Testis (tissue), 3 donors: ENCODE data around the gene CCDC200. TPM values are rescaled to one million over a fixed set of nuclear protein-coding genes. Genes with fewer than 3 reads are reported as not detected.

ENCODE experiments used
- DNase-seq: peaks from one replicate; pipeline ENCODE4 v3.0.0-alpha.2; 2019
- H3K27ac ChIP-seq, 2 donors: fragments of 200-600 bp; sonication (generic); one replicate each; pipeline ENCODE4 v1.5.1; 2019
- H3K27me3 ChIP-seq: fragments of 200-600 bp; sonication (generic); one replicate; pipeline ENCODE4 v1.5.1; 2019
- H3K36me3 ChIP-seq: fragments of 200-600 bp; sonication (generic); one replicate; pipeline ENCODE4 v1.5.1; 2017; ENCODE audit warnings: low read depth; ENCODE audit errors: missing control alignments
- H3K4me1 ChIP-seq: fragments of 200-600 bp; sonication (generic); one replicate; pipeline ENCODE4 v1.5.1; 2019
- H3K4me3 ChIP-seq, 2 donors: fragments of 200-600 bp; sonication (generic); one replicate each; pipeline ENCODE4 v1.5.1; 2017 to 2019
- H3K9me3 ChIP-seq: fragments of 200-600 bp; sonication (generic); one replicate; pipeline ENCODE4 v1.5.1; 2017
- POLR2A ChIP-seq: fragments of 450-650 bp; IDR thresholded peaks from one replicate; pipeline ENCODE4 v1.6.1; 2017; ENCODE audit warnings: antibody characterized with exemption, mild to moderate bottlenecking, moderate library complexity
- WGBS, 2 donors: methylation state at CpG; one replicate each; pipeline ENCODE4 v1.1.5; 2018; 5-methylcytosine and 5-hydroxymethylcytosine counted together
- intact Hi-C: fragments of 100-400 bp; cut with DNase I; formaldehyde crosslinking; loops from one replicate; pipeline ENCODE4 v1.15.1; 2023; ENCODE audit warnings: low total_unique reads
- polyA plus RNA-seq: library from polyadenylated mRNA; stranded (reverse); fragments of 350-450 nt; fragmentation: Illumina TruSeq; extraction: RNeasy Lipid Tissue Mini Kit (QIAGEN cat#74804); gene quantifications from one replicate; pipeline ENCODE4 v1.2.3, GENCODE V29; 2014; ENCODE audit warnings: low read depth, low replicate concordance; ENCODE audit not compliant: insufficient read depth
- small RNA-seq, 2 donors: library from RNA; depleted of rRNA; stranded (forward); fragments of <200 nt; gene quantifications; one replicate each; pipeline ENCODE3, GENCODE V24; 2016
- total RNA-seq, 2 donors: library from RNA; depleted of rRNA; stranded (reverse); fragments of >200 nt; gene quantifications; one replicate each; pipeline ENCODE4 v1.2.3, GENCODE V29; 2016
- TF ChIP-seq, protein P1 (sequence below), 3 experiments: fragments of 450-650 bp in 2 of 3; fragments of 200-600 bp in 1 of 3; sonication (generic) in 1 of 3; IDR thresholded peaks; one replicate each; pipeline ENCODE4 v1.5.1; 2016 to 2019; ENCODE audit warnings: antibody characterized with exemption in 3 of 3, mild to moderate bottlenecking in 2 of 3, moderate library complexity in 1 of 3

The CCDC200 gene
- total and polyA plus RNA-seq, 3 donors from 2014 or later: 22.6 to 147 (median 91.1) TPM

DNA sequence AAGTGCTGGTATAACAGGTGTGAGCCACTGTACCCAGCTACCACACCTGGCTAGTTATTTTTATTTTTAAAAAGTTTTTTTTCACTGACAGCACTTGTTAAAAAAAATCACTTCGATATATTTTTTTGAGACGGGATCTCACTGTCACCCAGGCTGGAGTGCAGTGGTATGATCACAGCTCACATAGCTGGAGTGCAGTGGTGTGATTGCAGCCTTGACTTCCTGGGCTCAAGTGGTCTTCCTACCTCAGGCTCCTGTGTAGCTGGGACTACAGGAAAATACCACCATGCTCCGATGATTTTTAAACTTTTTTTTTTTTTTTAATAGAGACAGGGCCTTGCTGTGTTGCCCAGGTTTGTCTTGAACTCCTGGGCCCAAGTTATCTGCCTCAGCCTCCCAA, 44.5 kb downstream of the CCDC200 start:
- no peak overlapping the region for H3K4me3 ChIP-seq
- 83 to 92% methylated on average over 3 of the region's 3 CpGs for WGBS, 2 donors
- no peak for TF ChIP-seq POLR2A
- TF ChIP-seq, protein P1, sequence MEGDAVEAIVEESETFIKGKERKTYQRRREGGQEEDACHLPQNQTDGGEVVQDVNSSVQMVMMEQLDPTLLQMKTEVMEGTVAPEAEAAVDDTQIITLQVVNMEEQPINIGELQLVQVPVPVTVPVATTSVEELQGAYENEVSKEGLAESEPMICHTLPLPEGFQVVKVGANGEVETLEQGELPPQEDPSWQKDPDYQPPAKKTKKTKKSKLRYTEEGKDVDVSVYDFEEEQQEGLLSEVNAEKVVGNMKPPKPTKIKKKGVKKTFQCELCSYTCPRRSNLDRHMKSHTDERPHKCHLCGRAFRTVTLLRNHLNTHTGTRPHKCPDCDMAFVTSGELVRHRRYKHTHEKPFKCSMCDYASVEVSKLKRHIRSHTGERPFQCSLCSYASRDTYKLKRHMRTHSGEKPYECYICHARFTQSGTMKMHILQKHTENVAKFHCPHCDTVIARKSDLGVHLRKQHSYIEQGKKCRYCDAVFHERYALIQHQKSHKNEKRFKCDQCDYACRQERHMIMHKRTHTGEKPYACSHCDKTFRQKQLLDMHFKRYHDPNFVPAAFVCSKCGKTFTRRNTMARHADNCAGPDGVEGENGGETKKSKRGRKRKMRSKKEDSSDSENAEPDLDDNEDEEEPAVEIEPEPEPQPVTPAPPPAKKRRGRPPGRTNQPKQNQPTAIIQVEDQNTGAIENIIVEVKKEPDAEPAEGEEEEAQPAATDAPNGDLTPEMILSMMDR (IDR thresholded peaks at IDR 0.05): no peak
- H3K36me3 ChIP-seq: no peaks in the 10 kb centered on the region
- intact Hi-C loops: no loop called here
- H3K9me3 ChIP-seq: no peaks in the 10 kb centered on the region
- no peaks in the 10 kb centered on the region for H3K4me1 ChIP-seq
- H3K27ac ChIP-seq: no peak overlapping the region
- no peaks in the 10 kb centered on the region for H3K27me3 ChIP-seq
- no peak for DNase-seq

DNA sequence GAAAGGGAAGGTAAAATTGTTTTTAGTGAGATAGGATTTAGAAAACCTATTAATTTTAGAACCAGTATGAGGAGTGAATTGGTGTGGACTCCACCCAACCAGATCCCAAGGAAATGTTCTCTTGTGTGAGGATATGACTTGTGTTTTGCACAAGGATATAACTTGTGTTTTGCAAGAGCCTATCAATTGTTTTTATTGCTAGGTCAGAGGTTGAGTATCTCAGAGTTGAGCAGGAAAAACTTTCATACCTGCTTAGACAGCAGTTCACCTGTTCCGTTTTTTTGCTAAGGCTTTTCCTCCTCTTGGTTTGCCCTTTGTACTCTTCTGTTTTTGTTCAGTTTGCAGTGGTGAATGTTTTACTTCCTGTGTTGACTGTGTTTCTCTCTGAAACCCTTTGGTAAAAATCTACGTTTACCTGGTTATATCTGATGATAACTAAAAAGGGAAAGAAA, 52.3 kb downstream of the CCDC200 start:
- no peaks in the 10 kb centered on the region for H3K27me3 ChIP-seq
- WGBS, 2 donors: 67 to 80% methylated on average over 2 of the region's 2 CpGs
- intact Hi-C loops: no loop called here
- TF ChIP-seq, protein P1 (IDR thresholded peaks at IDR 0.05): no peak
- no peak for TF ChIP-seq POLR2A
- H3K4me3 ChIP-seq: no peak overlapping the region
- H3K4me1 ChIP-seq: peaks cover 30% of the 10 kb centered on the region
- no peak overlapping the region for H3K27ac ChIP-seq
- H3K9me3 ChIP-seq: no peaks in the 10 kb centered on the region
- H3K36me3 ChIP-seq: no peaks in the 10 kb centered on the region
- no peak for DNase-seq

DNA sequence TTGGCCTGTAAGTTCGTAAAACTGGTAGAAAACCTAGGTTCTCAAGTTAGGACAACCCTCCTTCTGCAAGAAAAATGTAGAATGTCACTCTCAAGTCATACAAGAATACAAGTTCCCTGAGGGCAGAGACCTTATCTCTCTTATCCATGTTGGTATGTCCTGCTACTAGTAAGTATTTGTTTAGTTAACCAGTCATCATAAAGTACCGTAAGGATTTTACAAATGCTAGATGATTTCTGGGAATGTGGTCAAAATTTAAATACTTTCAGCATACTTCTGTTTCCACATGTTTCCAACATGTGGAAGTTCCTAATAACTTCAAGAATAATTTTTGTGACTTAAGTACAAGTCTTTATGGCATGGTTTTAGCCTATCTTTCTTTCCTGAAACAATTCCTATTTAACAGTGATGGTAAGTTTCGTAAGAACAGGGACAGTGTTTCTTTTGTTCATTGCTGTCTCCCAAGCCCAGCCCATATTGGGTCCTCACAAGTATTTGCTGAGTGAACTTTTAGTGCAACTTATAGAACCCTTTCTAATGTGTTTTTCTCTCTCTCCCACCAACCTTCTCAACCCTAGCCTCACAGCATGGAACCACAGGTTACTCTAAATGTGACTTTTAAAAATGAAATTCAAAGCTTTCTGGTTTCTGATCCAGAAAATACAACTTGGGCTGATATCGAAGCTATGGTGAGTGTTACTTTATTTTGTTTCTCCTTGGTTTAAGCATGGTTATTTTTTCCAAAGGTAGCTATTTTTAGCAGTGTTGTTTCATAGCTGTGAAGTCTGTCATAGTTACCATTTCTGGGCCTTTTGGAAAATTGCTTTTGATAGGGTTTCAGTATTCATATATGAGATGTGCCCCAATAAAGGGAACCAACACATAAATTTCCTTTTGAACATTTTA, 53.0 kb downstream of the CCDC200 start:
- WGBS, 2 donors: 52 to 58% methylated on average over 4 of the region's 4 CpGs
- Histone ChIP-seq H3K9me3 (no peaks in the 10 kb centered on the region), H3K27me3 (no peaks in the 10 kb centered on the region), H3K4me1 (peaks cover 30% of the 10 kb centered on the region), H3K4me3 (no peak overlapping the region), H3K27ac (peak overlapping the region in 1 of 2 donors; percentile 31), H3K36me3 (no peaks in the 10 kb centered on the region)
- TF ChIP-seq POLR2A: no peak
- TF ChIP-seq, protein P1 (IDR thresholded peaks at IDR 0.05): no peak
- DNase-seq: no peak
- intact Hi-C loops: no loop called here

DNA sequence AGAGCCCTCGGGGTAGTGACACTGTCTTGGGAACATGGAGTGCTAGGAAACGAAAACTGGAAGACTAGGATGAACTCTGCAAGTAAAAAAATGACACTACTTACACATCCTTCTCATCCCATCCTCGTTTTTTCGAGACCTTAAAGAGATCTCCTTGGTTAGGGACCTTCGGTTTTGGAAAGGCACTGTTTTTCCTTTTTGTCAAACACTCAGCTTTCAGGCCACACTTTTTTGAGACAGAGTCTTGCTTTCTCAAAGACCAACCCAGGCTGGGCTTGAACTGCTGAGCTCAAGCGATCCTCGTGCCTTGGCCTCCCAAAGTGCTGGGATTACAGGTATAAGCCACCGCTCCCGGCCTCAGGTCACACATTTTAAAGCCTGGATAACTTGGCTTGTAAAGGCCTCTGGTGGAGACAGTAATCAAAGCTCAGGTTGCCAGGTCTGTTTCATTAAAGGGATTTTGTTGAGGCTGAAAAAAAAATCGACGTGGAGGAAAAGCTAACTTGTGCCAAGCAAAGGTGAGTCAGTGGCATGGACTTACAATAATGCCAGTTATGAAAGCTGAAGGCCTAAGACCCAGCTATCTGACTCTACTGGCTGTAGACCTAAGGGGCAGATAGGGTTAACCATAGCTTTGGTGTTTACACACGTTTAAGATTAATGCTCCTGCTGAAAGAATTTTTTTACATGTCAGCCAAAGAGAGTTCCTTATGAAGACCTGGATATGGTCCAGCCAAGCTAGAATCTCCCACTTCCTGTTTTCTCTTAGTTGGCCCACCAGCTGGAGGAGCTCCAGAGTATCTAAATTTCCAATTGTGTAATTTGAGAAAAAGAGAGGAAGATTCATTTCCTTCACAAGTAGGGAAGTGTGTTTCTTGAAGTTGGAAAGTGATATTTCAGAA, 56.6 kb downstream of the CCDC200 start:
- H3K4me1 ChIP-seq: peaks cover 36% of the 10 kb centered on the region
- intact Hi-C loops: no loop called here

More for the DNA sequence above, 56.6 kb downstream of the CCDC200 start:
- H3K27me3 ChIP-seq: no peaks in the 10 kb centered on the region
- peak; percentile 57 for DNase-seq
- WGBS, 2 donors: 2 to 4% methylated on average over 12 of the region's 12 CpGs
- H3K36me3 ChIP-seq: no peaks in the 10 kb centered on the region
- TF ChIP-seq POLR2A: no peak
- TF ChIP-seq, protein P1 (IDR thresholded peaks at IDR 0.05): no peak
- peak overlapping the region; percentile 99 to 100 for H3K27ac ChIP-seq
- no peaks in the 10 kb centered on the region for H3K9me3 ChIP-seq
- peak overlapping the region; percentile 85 to 89 for H3K4me3 ChIP-seq

Small RNA genes within 50 kb of the gene (small RNA-seq; reads per million reads assigned to genes)
- 0 reads per million in 2 donors for gene RF00004
- gene RNU2-1: 0 reads per million in 2 donors

Other genes starting within 250 kb of the CCDC200 start
- gene PTGES3L, start 248.5 kb downstream of the CCDC200 start, total RNA-seq: 1 to 10 TPM; 2.8 to 5.2 TPM
- 5.5 TPM for gene PTGES3L, start 248.5 kb downstream of the CCDC200 start, polyA plus RNA-seq
- 10 to 100 TPM; 18.5 to 20.2 TPM for gene RUNDC1, start 248.1 kb downstream of the CCDC200 start, total RNA-seq
- gene RUNDC1, start 248.1 kb downstream of the CCDC200 start, polyA plus RNA-seq: 17.5 TPM
- 100 to 1,000 TPM; 457 to 634 TPM for gene RPL27, start 230.2 kb downstream of the CCDC200 start, total RNA-seq
- 1,036 TPM for gene RPL27, start 230.2 kb downstream of the CCDC200 start, polyA plus RNA-seq
- 10 to 100 TPM in 1 of 2 donors, 1 to 10 TPM in 1; 8.0 to 12.7 TPM for gene IFI35, start 221.8 kb downstream of the CCDC200 start, total RNA-seq
- 15.0 TPM for gene IFI35, start 221.8 kb downstream of the CCDC200 start, polyA plus RNA-seq
- gene VAT1, start 206.2 kb downstream of the CCDC200 start, total RNA-seq: 100 to 1,000 TPM; 201 to 277 TPM
- gene VAT1, start 206.2 kb downstream of the CCDC200 start, polyA plus RNA-seq: 204 TPM
- 10 to 100 TPM; 15.7 to 33.1 TPM for gene RND2, start 203.4 kb downstream of the CCDC200 start, total RNA-seq
- 48.7 TPM for gene RND2, start 203.4 kb downstream of the CCDC200 start, polyA plus RNA-seq
- gene BRCA1, start 103.3 kb downstream of the CCDC200 start, total RNA-seq: 10 to 100 TPM; 28.6 to 47.7 TPM
- gene BRCA1, start 103.3 kb downstream of the CCDC200 start, polyA plus RNA-seq: 20.9 TPM
- gene NBR1, start 57.4 kb downstream of the CCDC200 start, total RNA-seq: 100 to 1,000 TPM; 146 to 244 TPM
- gene NBR1, start 57.4 kb downstream of the CCDC200 start, polyA plus RNA-seq: 302 TPM
- gene TMEM106A, start 16.7 kb downstream of the CCDC200 start, total RNA-seq: 1 to 10 TPM; 8.4 to 8.7 TPM
- gene TMEM106A, start 16.7 kb downstream of the CCDC200 start, polyA plus RNA-seq: 11.8 TPM
- not detected for gene RNU2-1, start 5.4 kb upstream of the CCDC200 start, total RNA-seq
- gene RNU2-1, start 5.4 kb upstream of the CCDC200 start, polyA plus RNA-seq: not detected
- 10 to 100 TPM; 26.5 to 45.6 TPM for gene ARL4D, start 170.4 kb upstream of the CCDC200 start, total RNA-seq
- gene ARL4D, start 170.4 kb upstream of the CCDC200 start, polyA plus RNA-seq: 48.2 TPM